Activated naive CD8-positive, alpha-beta T cell treated with anti-CD3 and anti-CD28 coated beads for 36 hours (primary cell): Measurements from ENCODE around the gene RAP1GDS1. TPM values are rescaled to one million over a fixed set of nuclear protein-coding genes. Genes with fewer than 3 reads are reported as not detected.

Experiments used
- DNase-seq: peaks from one replicate; pipeline ENCODE4 v3.0.0; 2021
- H3K27ac Mint-ChIP-seq: one replicate; pipeline ENCODE4 v1.8.0; 2022; ENCODE audit warnings: mild to moderate bottlenecking, moderate library complexity, mixed read lengths
- H3K27me3 Mint-ChIP-seq: one replicate; pipeline ENCODE4 v1.8.0; 2022; ENCODE audit warnings: mild to moderate bottlenecking, mixed read lengths
- H3K36me3 Mint-ChIP-seq: one replicate; pipeline ENCODE4 v1.8.0; 2021; ENCODE audit warnings: mild to moderate bottlenecking, mixed read lengths
- H3K4me1 Mint-ChIP-seq: one replicate; pipeline ENCODE4 v1.8.0; 2021; ENCODE audit warnings: mixed read lengths
- H3K4me3 Mint-ChIP-seq: one replicate; pipeline ENCODE4 v1.8.0; 2022; ENCODE audit warnings: mild to moderate bottlenecking, moderate library complexity, mixed read lengths
- H3K9me3 Mint-ChIP-seq: one replicate; pipeline ENCODE4 v1.8.0; 2022; ENCODE audit warnings: mixed read lengths
- total RNA-seq, 2 experiments: library from RNA; stranded (reverse); gene quantifications; one replicate each; pipeline ENCODE4 v1.2.3, GENCODE V29; 2021

RAP1GDS1 gene, protein sequence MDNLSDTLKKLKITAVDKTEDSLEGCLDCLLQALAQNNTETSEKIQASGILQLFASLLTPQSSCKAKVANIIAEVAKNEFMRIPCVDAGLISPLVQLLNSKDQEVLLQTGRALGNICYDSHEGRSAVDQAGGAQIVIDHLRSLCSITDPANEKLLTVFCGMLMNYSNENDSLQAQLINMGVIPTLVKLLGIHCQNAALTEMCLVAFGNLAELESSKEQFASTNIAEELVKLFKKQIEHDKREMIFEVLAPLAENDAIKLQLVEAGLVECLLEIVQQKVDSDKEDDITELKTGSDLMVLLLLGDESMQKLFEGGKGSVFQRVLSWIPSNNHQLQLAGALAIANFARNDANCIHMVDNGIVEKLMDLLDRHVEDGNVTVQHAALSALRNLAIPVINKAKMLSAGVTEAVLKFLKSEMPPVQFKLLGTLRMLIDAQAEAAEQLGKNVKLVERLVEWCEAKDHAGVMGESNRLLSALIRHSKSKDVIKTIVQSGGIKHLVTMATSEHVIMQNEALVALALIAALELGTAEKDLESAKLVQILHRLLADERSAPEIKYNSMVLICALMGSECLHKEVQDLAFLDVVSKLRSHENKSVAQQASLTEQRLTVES
- total RNA-seq = 10 to 100 TPM; 61.8 to 62.6 TPM

DNA sequence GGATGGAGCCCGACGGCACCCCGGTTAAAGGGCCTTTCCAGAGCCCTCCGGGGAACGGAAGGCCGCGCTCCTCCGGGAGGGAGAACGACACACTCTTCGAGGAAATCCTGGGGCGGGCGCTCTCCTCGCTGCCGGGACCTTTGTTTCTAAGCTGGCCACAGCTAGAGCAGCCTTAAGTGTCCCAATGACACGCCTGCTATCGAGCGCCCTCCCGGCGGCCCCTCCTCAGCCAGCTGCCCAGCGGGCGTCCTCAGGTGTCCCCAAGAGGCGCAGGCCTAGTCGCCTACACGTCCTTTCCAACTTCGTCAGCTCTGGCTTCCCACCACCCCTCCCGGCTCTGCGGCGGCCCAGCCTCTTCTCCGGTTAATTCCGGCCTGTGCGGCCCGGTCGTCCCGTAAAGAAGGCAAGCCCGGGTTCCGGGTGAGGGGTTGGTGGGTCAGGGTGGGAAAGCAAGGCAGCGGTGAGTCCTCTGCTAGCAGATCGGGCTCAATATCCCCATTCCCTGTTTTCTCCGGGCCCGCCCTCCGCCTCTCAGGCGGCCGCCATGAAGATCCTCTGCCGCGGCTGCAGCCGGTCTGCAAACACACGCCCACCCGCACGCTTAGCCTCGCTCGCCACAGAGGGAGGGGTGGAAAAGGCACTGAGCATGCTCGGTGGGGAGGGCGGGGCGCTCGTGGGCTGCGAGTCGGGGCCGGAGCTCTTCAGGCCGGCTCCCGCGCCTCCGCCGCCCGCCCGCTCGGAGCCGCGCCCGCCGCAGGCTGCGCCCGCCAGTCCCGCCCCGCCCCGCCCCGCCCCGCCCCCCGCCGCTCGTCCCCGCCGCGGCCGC, at the start of gene RAP1GDS1:
RAP1GDS1 (plus strand) TSS at position 806 of the 826 bp plus-strand sequence. CDS start 182 bp downstream, outside the sequence.
- Mint-ChIP-seq H3K4me3 (peak within 1 kb of the TSS; percentile 96), H3K36me3 (peaks cover 19% of the 10 kb centered on the region), H3K27me3 (no peaks in the 10 kb centered on the region), H3K27ac (peak within 1 kb of the TSS; percentile 96), H3K4me1 (peaks cover 35% of the 10 kb centered on the region), H3K9me3 (peaks cover 2% of the 10 kb centered on the region)
- peak; percentile 95 for DNase-seq

GRCh38 chr4:98222306-98222705, 38.9 kb upstream of the RAP1GDS1 start:
- DNase-seq = no peak
- no peaks in the 10 kb centered on the region for H3K4me1 Mint-ChIP-seq
- H3K27me3 Mint-ChIP-seq = no peaks in the 10 kb centered on the region
- no peaks in the 10 kb centered on the region for H3K9me3 Mint-ChIP-seq
- H3K4me3 Mint-ChIP-seq = no peak overlapping the region
- no peak overlapping the region for H3K27ac Mint-ChIP-seq
- no peaks in the 10 kb centered on the region for H3K36me3 Mint-ChIP-seq

DNA sequence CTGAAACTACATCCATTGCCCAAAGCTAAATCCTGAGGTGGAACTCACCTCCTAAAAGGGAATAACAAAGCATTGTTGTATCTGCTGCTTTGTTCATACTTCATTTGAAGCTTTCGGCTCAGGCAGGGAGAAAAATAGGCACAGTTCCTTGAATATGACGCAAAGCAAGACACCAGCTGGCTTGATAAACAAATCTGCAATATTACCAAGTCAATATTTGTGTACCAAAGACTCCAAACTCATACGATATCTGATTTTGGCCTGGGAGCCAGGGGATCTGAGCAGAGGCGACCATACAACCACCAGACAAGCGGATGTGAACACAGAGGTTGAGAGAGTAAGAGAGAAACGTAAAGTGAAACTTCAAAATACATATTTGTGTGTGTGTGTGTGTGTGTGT, 34.8 kb upstream of the RAP1GDS1 start:
- no peak overlapping the region for H3K4me3 Mint-ChIP-seq
- no peaks in the 10 kb centered on the region for H3K36me3 Mint-ChIP-seq
- no peaks in the 10 kb centered on the region for H3K4me1 Mint-ChIP-seq
- no peaks in the 10 kb centered on the region for H3K9me3 Mint-ChIP-seq
- H3K27me3 Mint-ChIP-seq = no peaks in the 10 kb centered on the region
- H3K27ac Mint-ChIP-seq = no peak overlapping the region
- DNase-seq = no peak

- peaks cover 2% of the 10 kb centered on the region for H3K9me3 Mint-ChIP-seq
- peaks cover 2% of the 10 kb centered on the region for H3K36me3 Mint-ChIP-seq
- no peak overlapping the region for H3K27ac Mint-ChIP-seq
- no peak for DNase-seq
- no peaks in the 10 kb centered on the region for H3K4me1 Mint-ChIP-seq
- H3K4me3 Mint-ChIP-seq = no peak overlapping the region
- H3K27me3 Mint-ChIP-seq = no peaks in the 10 kb centered on the region
Measured at GRCh38 chr4:98230961-98231360, 30.2 kb upstream of the RAP1GDS1 start.

DNA sequence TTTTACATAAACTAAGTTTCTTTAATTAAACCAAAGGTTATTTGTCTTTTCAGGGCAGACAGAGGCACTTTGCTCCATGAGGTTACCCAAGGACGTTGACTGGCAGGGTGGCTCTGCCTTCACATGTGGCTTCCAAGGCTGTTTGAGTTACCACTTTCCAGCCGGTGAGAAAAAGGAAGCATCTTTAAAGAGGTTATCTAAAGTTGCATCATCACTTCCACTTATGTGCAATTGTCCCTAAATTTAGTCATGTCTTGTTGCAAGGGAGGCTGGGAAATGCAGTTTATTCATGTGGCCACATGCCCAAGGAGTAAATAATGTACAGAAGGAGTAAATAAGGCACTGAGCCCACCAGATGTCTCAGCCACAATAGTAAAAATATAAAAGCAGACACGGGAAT, 29.0 kb upstream of the RAP1GDS1 start:
- H3K9me3 Mint-ChIP-seq = peaks cover 2% of the 10 kb centered on the region
- H3K36me3 Mint-ChIP-seq = peaks cover 2% of the 10 kb centered on the region
- H3K4me3 Mint-ChIP-seq = no peak overlapping the region
- no peak overlapping the region for H3K27ac Mint-ChIP-seq
- no peaks in the 10 kb centered on the region for H3K4me1 Mint-ChIP-seq
- DNase-seq = no peak
- H3K27me3 Mint-ChIP-seq = no peaks in the 10 kb centered on the region

DNA sequence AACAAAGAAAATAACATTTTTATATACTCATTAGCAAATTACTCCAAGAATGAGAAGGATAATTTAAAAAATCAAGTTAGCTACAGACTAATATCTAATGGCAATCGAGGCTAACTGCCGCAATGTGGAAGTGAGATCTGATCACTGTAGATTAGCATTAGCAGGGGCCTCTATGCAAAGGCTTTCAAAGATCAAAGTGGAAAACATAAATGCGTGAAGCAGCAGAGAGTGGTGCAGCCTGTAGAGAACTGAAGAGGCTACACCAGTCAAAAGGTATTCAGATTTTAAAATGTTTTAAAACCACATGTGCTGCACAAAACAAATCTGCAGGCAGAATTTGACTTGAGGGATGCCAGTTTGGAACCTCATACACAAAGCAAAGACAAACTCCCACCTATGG, 24.0 kb upstream of the RAP1GDS1 start:
- no peak for DNase-seq
- peaks cover 2% of the 10 kb centered on the region for H3K9me3 Mint-ChIP-seq
- H3K4me1 Mint-ChIP-seq = no peaks in the 10 kb centered on the region
- H3K4me3 Mint-ChIP-seq = no peak overlapping the region
- H3K27ac Mint-ChIP-seq = no peak overlapping the region
- H3K27me3 Mint-ChIP-seq = peaks cover 8% of the 10 kb centered on the region
- H3K36me3 Mint-ChIP-seq = peaks cover 2% of the 10 kb centered on the region

DNA sequence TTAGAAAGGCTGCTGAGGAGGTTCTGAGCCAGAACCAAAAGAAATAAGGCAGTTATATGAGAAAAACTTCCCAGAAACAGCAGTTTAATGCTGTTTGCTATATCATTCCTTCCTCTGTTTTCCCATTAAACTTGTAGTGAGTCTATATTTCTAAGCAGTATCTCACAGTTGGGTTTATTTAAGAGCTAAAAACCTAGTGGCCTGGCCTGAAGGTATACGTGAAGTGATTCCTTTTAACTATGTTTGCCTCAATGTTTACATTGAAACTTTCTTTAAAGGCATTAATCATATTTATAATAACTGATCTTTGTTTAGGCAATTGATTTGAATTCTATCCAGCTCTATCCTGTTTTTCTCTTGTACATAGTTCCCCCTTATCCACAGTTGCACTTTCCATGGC, 19.1 kb upstream of the RAP1GDS1 start:
- Mint-ChIP-seq H3K27me3 (peaks cover 8% of the 10 kb centered on the region), H3K4me3 (no peak overlapping the region), H3K9me3 (no peaks in the 10 kb centered on the region), H3K4me1 (no peaks in the 10 kb centered on the region), H3K27ac (no peak overlapping the region), H3K36me3 (peaks cover 3% of the 10 kb centered on the region)
- no peak for DNase-seq

- no peak overlapping the region for H3K4me3 Mint-ChIP-seq
- H3K27ac Mint-ChIP-seq = no peak overlapping the region
- peaks cover 7% of the 10 kb centered on the region for H3K27me3 Mint-ChIP-seq
- peaks cover 3% of the 10 kb centered on the region for H3K36me3 Mint-ChIP-seq
- DNase-seq = no peak
- no peaks in the 10 kb centered on the region for H3K9me3 Mint-ChIP-seq
- no peaks in the 10 kb centered on the region for H3K4me1 Mint-ChIP-seq
Measured at GRCh38 chr4:98242538-98242937, 18.6 kb upstream of the RAP1GDS1 start.

DNA sequence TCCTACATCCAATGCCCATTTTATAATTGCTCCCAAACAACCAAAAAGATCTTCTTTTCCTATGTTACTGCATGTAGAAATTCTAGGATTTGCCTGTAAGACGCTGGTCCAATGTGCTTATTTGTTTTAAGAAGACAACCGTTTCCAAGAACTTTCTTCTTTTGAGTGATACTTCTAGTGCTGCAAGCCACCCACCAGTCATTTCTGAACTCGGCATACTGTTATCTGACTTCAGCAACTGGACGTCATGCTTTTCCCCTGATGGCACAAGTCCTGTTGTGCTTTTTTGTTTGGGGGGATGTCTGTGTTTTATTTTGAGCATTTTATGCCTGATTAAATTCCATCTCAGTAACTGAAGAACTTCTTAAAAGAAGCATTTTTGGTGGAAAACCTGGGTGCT, 16.0 kb upstream of the RAP1GDS1 start:
- no peak overlapping the region for H3K27ac Mint-ChIP-seq
- no peaks in the 10 kb centered on the region for H3K27me3 Mint-ChIP-seq
- no peak overlapping the region for H3K4me3 Mint-ChIP-seq
- peaks cover 5% of the 10 kb centered on the region for H3K9me3 Mint-ChIP-seq
- peaks cover 18% of the 10 kb centered on the region for H3K4me1 Mint-ChIP-seq
- no peak for DNase-seq
- peaks cover 9% of the 10 kb centered on the region for H3K36me3 Mint-ChIP-seq

DNA sequence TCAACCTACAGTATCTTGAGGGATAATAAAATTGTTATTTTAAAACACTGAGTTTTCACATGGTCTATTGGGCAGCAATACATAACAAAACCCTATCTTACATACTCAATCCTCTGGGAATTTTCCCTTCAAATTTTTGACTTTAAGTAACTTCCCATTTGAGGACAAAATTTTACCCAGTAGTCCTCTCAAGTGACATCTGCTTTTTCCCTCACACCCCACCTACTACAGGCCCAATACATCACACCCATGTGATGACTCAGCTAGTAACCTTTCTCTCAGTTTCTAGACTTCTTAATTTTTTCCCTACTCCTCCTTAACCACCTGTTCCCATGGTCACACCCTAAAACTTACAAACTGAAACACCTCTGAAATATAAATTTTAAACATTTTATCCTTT, 12.2 kb upstream of the RAP1GDS1 start:
- Mint-ChIP-seq H3K36me3 (peaks cover 9% of the 10 kb centered on the region), H3K4me1 (peaks cover 20% of the 10 kb centered on the region), H3K9me3 (peaks cover 5% of the 10 kb centered on the region), H3K27me3 (no peaks in the 10 kb centered on the region), H3K4me3 (no peak overlapping the region), H3K27ac (no peak overlapping the region)
- DNase-seq = no peak

GRCh38 chr4:98249831-98250230, 11.4 kb upstream of the RAP1GDS1 start:
- H3K4me3 Mint-ChIP-seq = no peak overlapping the region
- no peak overlapping the region for H3K27ac Mint-ChIP-seq
- peaks cover 20% of the 10 kb centered on the region for H3K4me1 Mint-ChIP-seq
- no peak for DNase-seq
- H3K36me3 Mint-ChIP-seq = peaks cover 6% of the 10 kb centered on the region
- peaks cover 5% of the 10 kb centered on the region for H3K9me3 Mint-ChIP-seq
- H3K27me3 Mint-ChIP-seq = no peaks in the 10 kb centered on the region

GRCh38 chr4:98253499-98253898, 7.7 kb upstream of the RAP1GDS1 start:
- DNase-seq = no peak
- Mint-ChIP-seq H3K4me3 (no peak overlapping the region), H3K36me3 (peaks cover 2% of the 10 kb centered on the region), H3K9me3 (peaks cover under 1% of the 10 kb centered on the region), H3K4me1 (peaks cover 17% of the 10 kb centered on the region), H3K27me3 (no peaks in the 10 kb centered on the region), H3K27ac (no peak overlapping the region)

GRCh38 chr4:98260047-98260578, 1.1 kb upstream of the RAP1GDS1 start:
- H3K4me3 Mint-ChIP-seq = peak overlapping the region; percentile 92
- H3K27ac Mint-ChIP-seq = peak overlapping the region; percentile 96
- no peaks in the 10 kb centered on the region for H3K27me3 Mint-ChIP-seq
- H3K4me1 Mint-ChIP-seq = peaks cover 29% of the 10 kb centered on the region
- peak; percentile 36 for DNase-seq
- peaks cover 15% of the 10 kb centered on the region for H3K36me3 Mint-ChIP-seq
- peaks cover 2% of the 10 kb centered on the region for H3K9me3 Mint-ChIP-seq

- H3K36me3 Mint-ChIP-seq = peaks cover 19% of the 10 kb centered on the region
- peak overlapping the region; percentile 96 for H3K4me3 Mint-ChIP-seq
- peaks cover 35% of the 10 kb centered on the region for H3K4me1 Mint-ChIP-seq
- DNase-seq = peak; percentile 41
- H3K27ac Mint-ChIP-seq = peak overlapping the region; percentile 94
- peaks cover 2% of the 10 kb centered on the region for H3K9me3 Mint-ChIP-seq
- no peaks in the 10 kb centered on the region for H3K27me3 Mint-ChIP-seq
Measured at GRCh38 chr4:98261405-98262291, 464 bp downstream of the RAP1GDS1 start.
